H1 (cell line): Measurements from ENCODE around the gene DBF4B. TPM values are rescaled to one million over a fixed set of nuclear protein-coding genes. Genes with fewer than 3 reads are reported as not detected.
A peak's percentile ranks its signal among the peaks of the same experiment; 100 is the strongest.

Experiments used
- CTCF ChIA-PET: fragments of 300-600 bp; sonication (Branson Sonifier 250); formaldehyde crosslinking; loops from one replicate; lab custom pipeline; 2021; ENCODE audit not compliant: partially characterized antibody; lab: Charles Lee
- POLR2A ChIA-PET: fragments of 300-600 bp; sonication (Branson Sonifier 250); formaldehyde crosslinking; loops from one replicate; lab custom pipeline; 2021; ENCODE audit warnings: inconsistent platforms; ENCODE audit not compliant: partially characterized antibody; lab: Charles Lee
- DNase-seq, 2 experiments: peaks; one replicate each; pipeline versions ENCODE4 v3.0.0 to v3.0.0-alpha.2; 2010 to 2022; ENCODE audit warnings: low spot score in 2 of 2, low read depth in 1 of 2, mixed read lengths in 1 of 2
- FAIRE-seq: peaks from 2 replicates; lab custom pipeline; 2011; peaks lifted over from hg19 to GRCh38; lab: Jason Lieb, UNC
- H2AFZ ChIP-seq: 2 replicates; pipeline ENCODE4 v1.8.1; 2012; ENCODE audit warnings: low read length, inconsistent platforms
- H2AK5ac ChIP-seq: 2 replicates; pipeline ENCODE4 v1.6.1; 2013; ENCODE audit warnings: low read depth, low read length
- H2BK120ac ChIP-seq: replicated peaks from 2 replicates; pipeline ENCODE3; 2013; ENCODE audit warnings: low read depth, low read length, inconsistent platforms
- H2BK12ac ChIP-seq: 2 replicates; pipeline ENCODE4 v1.6.1; 2013; ENCODE audit warnings: low read depth, low read length
- H2BK15ac ChIP-seq: 2 replicates; pipeline ENCODE4 v1.6.1; 2013; ENCODE audit warnings: low read length
- H2BK20ac ChIP-seq: 2 replicates; pipeline ENCODE4 v1.6.1; 2013; ENCODE audit warnings: low read length
- H2BK5ac ChIP-seq: 2 replicates; pipeline ENCODE4 v1.6.1; 2013; ENCODE audit warnings: low read depth, low read length
- H3K14ac ChIP-seq: 2 replicates; pipeline ENCODE4 v1.6.1; 2013; ENCODE audit warnings: inconsistent platforms; ENCODE audit not compliant: insufficient read length
- H3K18ac ChIP-seq: 2 replicates; pipeline ENCODE4 v1.6.1; 2013; ENCODE audit warnings: low read length; ENCODE audit errors: extremely low read depth
- H3K23ac ChIP-seq: 2 replicates; pipeline ENCODE4 v1.6.1; 2013; ENCODE audit warnings: inconsistent platforms; ENCODE audit not compliant: insufficient read length
- H3K23me2 ChIP-seq: 2 replicates; pipeline ENCODE4 v1.6.1; 2013; ENCODE audit warnings: low read depth, low read length
- H3K27ac ChIP-seq: 2 replicates; pipeline ENCODE4 v1.6.1; 2011; ENCODE audit warnings: low read depth, low read length, inconsistent platforms
- H3K27me3 ChIP-seq, 4 experiments: replicated peaks in 1 of 4; 1 replicate in 1 of 4; 2 replicates in 3 of 4; pipeline versions ENCODE4 v1.6.1 to v1.8.1; 2011 to 2013; ENCODE audit warnings: low read length in 3 of 4, mild to moderate bottlenecking in 3 of 4, inconsistent platforms in 2 of 4, mixed read lengths in 2 of 4, moderate library complexity in 1 of 4; ENCODE audit not compliant: control insufficient read depth in 3 of 4, insufficient read depth in 3 of 4; ENCODE audit errors: extremely low read depth in 1 of 4
- H3K36me3 ChIP-seq, 4 experiments: 2 replicates each; pipeline versions ENCODE4 v1.6.1 to v1.8.1; 2011 to 2013; ENCODE audit warnings: mild to moderate bottlenecking in 4 of 4, low read length in 3 of 4, moderate library complexity in 2 of 4, control low read depth in 1 of 4, inconsistent platforms in 1 of 4; ENCODE audit not compliant: insufficient read depth in 4 of 4, control insufficient read depth in 2 of 4
- H3K4ac ChIP-seq: replicated peaks from 2 replicates; pipeline ENCODE3; 2013; ENCODE audit warnings: low read length, low read depth, mixed read lengths, inconsistent platforms; ENCODE audit not compliant: insufficient read length
- H3K4me1 ChIP-seq, 4 experiments: replicated peaks in 1 of 4; 1 replicate in 1 of 4; 2 replicates in 3 of 4; pipeline versions ENCODE4 v1.6.1 to v1.8.1; 2011 to 2013; ENCODE audit warnings: low read length in 3 of 4, inconsistent platforms in 2 of 4, mixed read lengths in 1 of 4; ENCODE audit not compliant: insufficient read depth in 4 of 4, control insufficient read depth in 3 of 4
- H3K4me2 ChIP-seq, 2 experiments: 2 replicates each; pipeline versions ENCODE4 v1.6.1 to v1.8.1; 2011 to 2013; ENCODE audit warnings: low read depth in 2 of 2, low read length in 2 of 2, control low read depth in 1 of 2, inconsistent platforms in 1 of 2, mild to moderate bottlenecking in 1 of 2; ENCODE audit not compliant: insufficient read depth in 1 of 2
- H3K4me3 ChIP-seq, 4 experiments: fragments of 200-600, 300-600 bp in 1 of 4; sonication (generic), shearing (Covaris generic), sonication (Bioruptor Twin) in 1 of 4; 2 replicates each; pipeline versions ENCODE4 v1.5.1 to v1.8.1; 2011 to 2016; ENCODE audit warnings: low read length in 4 of 4, low read depth in 3 of 4, control low read depth in 2 of 4, inconsistent platforms in 2 of 4, mild to moderate bottlenecking in 2 of 4, mixed read lengths in 1 of 4, moderate library complexity in 1 of 4; ENCODE audit not compliant: insufficient read depth in 2 of 4; ENCODE audit errors: extremely low read depth in 1 of 4
- H3K56ac ChIP-seq: replicated peaks from 2 replicates; pipeline ENCODE3; 2013; ENCODE audit warnings: low read depth, mild to moderate bottlenecking, mixed read lengths, low read length, inconsistent platforms; ENCODE audit not compliant: insufficient read length
- H3K79me1 ChIP-seq: 2 replicates; pipeline ENCODE4 v1.6.1; 2013; ENCODE audit warnings: low read depth, low read length, control low read depth
- H3K79me2 ChIP-seq, 2 experiments: 2 replicates each; pipeline versions ENCODE4 v1.6.1 to v1.8.1; 2012 to 2013; ENCODE audit warnings: low read length in 2 of 2, mild to moderate bottlenecking in 2 of 2, inconsistent platforms in 1 of 2; ENCODE audit not compliant: insufficient read depth in 2 of 2, control insufficient read depth in 1 of 2
- H3K9ac ChIP-seq, 4 experiments: replicated peaks in 1 of 4; 1 replicate in 1 of 4; 2 replicates in 3 of 4; pipeline versions ENCODE4 v1.6.1 to v1.8.1; 2011 to 2013; ENCODE audit warnings: low read depth in 3 of 4, low read length in 3 of 4, control low read depth in 2 of 4, mild to moderate bottlenecking in 2 of 4, moderate library complexity in 2 of 4, inconsistent platforms in 1 of 4; ENCODE audit errors: extremely low read depth in 1 of 4
- H3K9me3 ChIP-seq, 2 experiments: 2 replicates each; pipeline versions ENCODE4 v1.6.1 to v1.8.1; 2012 to 2013; ENCODE audit warnings: mild to moderate bottlenecking in 2 of 2, moderate library complexity in 2 of 2, control low read depth in 1 of 2, inconsistent platforms in 1 of 2, low read depth in 1 of 2, low read length in 1 of 2, mixed read lengths in 1 of 2; ENCODE audit not compliant: insufficient read depth in 2 of 2
- H4K20me1 ChIP-seq, 2 experiments: replicated peaks in 1 of 2; 2 replicates each; pipeline versions ENCODE3 to v1.8.1; 2011 to 2013; ENCODE audit warnings: inconsistent platforms in 2 of 2, low read length in 2 of 2, mild to moderate bottlenecking in 1 of 2; ENCODE audit not compliant: insufficient read depth in 2 of 2, control insufficient read depth in 1 of 2
- H4K5ac ChIP-seq: 2 replicates; pipeline ENCODE4 v1.6.1; 2013; ENCODE audit warnings: low read length, low read depth, mixed read lengths, inconsistent platforms; ENCODE audit not compliant: insufficient read length
- H4K8ac ChIP-seq: 2 replicates; pipeline ENCODE4 v1.8.0; 2013; ENCODE audit warnings: mild to moderate bottlenecking, moderate library complexity, low read length, inconsistent platforms; ENCODE audit not compliant: insufficient read depth; ENCODE audit errors: extremely low read depth
- H4K91ac ChIP-seq: replicated peaks from 2 replicates; pipeline ENCODE3; 2013; ENCODE audit warnings: low read length, mixed read lengths, inconsistent platforms; ENCODE audit not compliant: insufficient read length
- NANOG ChIP-seq: IDR thresholded peaks from 2 replicates; pipeline ENCODE4 v1.6.1; 2011; ENCODE audit warnings: low read length, low read depth, mild to moderate bottlenecking, inconsistent platforms; ENCODE audit not compliant: insufficient read depth, poor library complexity, severe bottlenecking
- RAD21 ChIP-seq, 2 experiments: IDR thresholded peaks in 1 of 2; conservative IDR thresholded peaks in 1 of 2; 2 replicates each; pipeline ENCODE4 v1.6.1; 2011; ENCODE audit warnings: low read depth in 2 of 2, low read length in 2 of 2, improper control_type of control experiment in 1 of 2, inconsistent platforms in 1 of 2, mild to moderate bottlenecking in 1 of 2, moderate library complexity in 1 of 2
- polyA plus RNA-seq, 7 experiments: library from polyadenylated mRNA; depleted of rRNA in 3 of 7; stranded (reverse) in 5 of 7; unstranded in 2 of 7; fragments of >200 nt in 5 of 7; fragments of 200-250 nt in 2 of 7; gene quantifications; 1 replicate in 5 of 7; 2 replicates in 1 of 7; 4 replicates in 1 of 7; pipeline versions ENCODE4 v1.2.1 to v1.2.3, GENCODE V29; 2011 to 2013; ENCODE audit warnings: missing spikeins in 2 of 7, mixed read lengths in 2 of 7
- total RNA-seq: library from RNA; stranded (reverse); fragmentation: NEBNext Ultra II Directional; extraction: Animal tissue kit (Norgen Biotek cat#: 25700); gene quantifications from 2 replicates; pipeline ENCODE4 v1.2.1, GENCODE V29; 2021
- TF ChIP-seq, protein P1 (sequence below), 3 experiments: IDR thresholded peaks; 1 replicate in 2 of 3; 2 replicates in 1 of 3; pipeline versions ENCODE4 v1.5.1 to v1.6.1; 2011; ENCODE audit warnings: low read length in 3 of 3, mild to moderate bottlenecking in 3 of 3, inconsistent platforms in 2 of 3, low read depth in 1 of 3, moderate library complexity in 1 of 3; ENCODE audit not compliant: insufficient read depth in 1 of 3; ENCODE audit errors: control extremely low read depth in 1 of 3

DBF4B gene
- total and polyA plus RNA-seq, 2 of the 8 experiments (the other 6 are each of a cell fraction or from before 2014, with no cell fraction given), result 20.2 to 26.9 TPM

DNA sequence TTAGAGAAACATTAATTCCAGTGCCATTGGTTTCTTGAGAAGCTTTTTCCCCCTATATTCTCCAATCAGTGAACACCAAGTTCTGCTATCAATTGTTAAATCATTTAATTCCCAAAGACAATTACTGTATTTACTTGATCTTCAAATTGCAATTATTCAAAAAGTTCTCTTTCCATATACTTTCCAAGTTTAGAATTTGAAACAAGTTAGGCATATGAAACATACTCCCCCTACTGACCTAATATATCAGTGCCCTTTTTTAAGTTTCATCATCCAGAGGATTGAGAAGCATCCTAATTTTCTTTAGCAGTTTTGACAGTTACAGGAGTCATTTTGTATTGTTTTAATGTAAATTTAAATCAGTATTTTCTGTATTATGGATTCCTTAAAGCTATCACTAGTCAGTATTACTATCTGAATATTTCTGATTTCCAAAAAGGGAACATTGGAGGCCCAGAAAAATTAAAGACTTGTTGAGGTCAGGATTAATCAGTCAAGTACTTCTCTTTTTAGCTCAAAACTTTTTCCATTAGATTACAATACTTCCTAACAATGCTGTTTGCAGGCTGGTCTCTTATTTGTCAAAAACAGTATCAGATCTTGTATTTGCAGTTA, 35.9 kb upstream of the DBF4B start:
- TF ChIP-seq RAD21 (IDR thresholded peaks at IDR 0.05 in 1 of 2, conservative IDR thresholded peaks at IDR 0.05 in 1 of 2; ENCODE audit: low read depth in 2 of 2, low read length in 2 of 2), result peak in 1 of 2 experiments; percentile 46
- TF ChIP-seq, protein P1, sequence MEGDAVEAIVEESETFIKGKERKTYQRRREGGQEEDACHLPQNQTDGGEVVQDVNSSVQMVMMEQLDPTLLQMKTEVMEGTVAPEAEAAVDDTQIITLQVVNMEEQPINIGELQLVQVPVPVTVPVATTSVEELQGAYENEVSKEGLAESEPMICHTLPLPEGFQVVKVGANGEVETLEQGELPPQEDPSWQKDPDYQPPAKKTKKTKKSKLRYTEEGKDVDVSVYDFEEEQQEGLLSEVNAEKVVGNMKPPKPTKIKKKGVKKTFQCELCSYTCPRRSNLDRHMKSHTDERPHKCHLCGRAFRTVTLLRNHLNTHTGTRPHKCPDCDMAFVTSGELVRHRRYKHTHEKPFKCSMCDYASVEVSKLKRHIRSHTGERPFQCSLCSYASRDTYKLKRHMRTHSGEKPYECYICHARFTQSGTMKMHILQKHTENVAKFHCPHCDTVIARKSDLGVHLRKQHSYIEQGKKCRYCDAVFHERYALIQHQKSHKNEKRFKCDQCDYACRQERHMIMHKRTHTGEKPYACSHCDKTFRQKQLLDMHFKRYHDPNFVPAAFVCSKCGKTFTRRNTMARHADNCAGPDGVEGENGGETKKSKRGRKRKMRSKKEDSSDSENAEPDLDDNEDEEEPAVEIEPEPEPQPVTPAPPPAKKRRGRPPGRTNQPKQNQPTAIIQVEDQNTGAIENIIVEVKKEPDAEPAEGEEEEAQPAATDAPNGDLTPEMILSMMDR (IDR thresholded peaks at IDR 0.05; ENCODE audit: control extremely low read depth in 1 of 3, insufficient read depth in 1 of 3, low read depth in 1 of 3, low read length in 3 of 3), result peak in 2 of 3 experiments; percentile 18 to 54; a peak in 2 of 4 replicates
- TF ChIP-seq NANOG, result no peak
- Histone ChIP-seq H3K23me2 (no peaks in the 10 kb centered on the region), H4K91ac (no peak overlapping the region), H3K23ac (no peak overlapping the region), H4K5ac (no peak overlapping the region), H3K4me1 (no peaks in the 10 kb centered on the region), H2BK15ac (no peak overlapping the region), H2BK120ac (no peak overlapping the region), H2BK5ac (no peak overlapping the region), H3K36me3 (no peaks in the 10 kb centered on the region; a peak in 1 of 8 replicates), H2BK20ac (no peak overlapping the region), H3K18ac (no peak overlapping the region), H2AK5ac (no peak overlapping the region), H3K4ac (no peak overlapping the region), H3K14ac (no peak overlapping the region), H3K9ac (no peak overlapping the region), H2BK12ac (no peak overlapping the region), H3K27me3 (no peaks in the 10 kb centered on the region), H3K9me3 (no peaks in the 10 kb centered on the region), H4K8ac (no peak overlapping the region), H3K4me2 (no peak overlapping the region), H3K79me2 (no peaks in the 10 kb centered on the region), H3K27ac (no peak overlapping the region), H2AFZ (no peak overlapping the region), H4K20me1 (no peaks in the 10 kb centered on the region), H3K79me1 (no peaks in the 10 kb centered on the region), H3K56ac (no peak overlapping the region), H3K4me3 (no peak overlapping the region)
- DNase-seq (no peak), FAIRE-seq (no peak)
- ChIA-PET CTCF (interaction anchor here (0.6 to 3.1 kb wide), 21 partner anchors 9 to 139 kb away, joined by 3 to 22 read pairs (median 4); partner anchors contain the start of gene CCDC43), POLR2A (interaction anchor here (1.6 kb wide), 1 partner anchor 17 kb away, joined by 6 read pairs; the partner anchor contains the start of gene CCDC43)
